Neuronal stem cell (in vitro differentiated cells): ENCODE measurements around the gene METTL3.

Experiments
- DNase-seq: peaks from one replicate; pipeline ENCODE4 v3.0.0-alpha.2; 2013; ENCODE audit warnings: low spot score
- H2AFZ ChIP-seq: one replicate; pipeline ENCODE4 v1.6.1; 2013; ENCODE audit warnings: mild to moderate bottlenecking, low read length, inconsistent platforms
- H2AK5ac ChIP-seq: 2 replicates; pipeline ENCODE4 v1.6.1; 2013; ENCODE audit warnings: low read depth, mild to moderate bottlenecking, inconsistent platforms, low read length, moderate library complexity, mixed read lengths
- H2BK120ac ChIP-seq: 2 replicates; pipeline ENCODE4 v1.6.1; 2013; ENCODE audit warnings: low read depth, mild to moderate bottlenecking, inconsistent platforms, low read length, moderate library complexity, mixed read lengths
- H2BK12ac ChIP-seq: one replicate; pipeline ENCODE4 v1.6.1; 2013; ENCODE audit warnings: low read length, inconsistent platforms
- H2BK15ac ChIP-seq: 2 replicates; pipeline ENCODE4 v1.6.1; 2013; ENCODE audit warnings: mild to moderate bottlenecking, low read length, inconsistent platforms, mixed read lengths
- H2BK5ac ChIP-seq: one replicate; pipeline ENCODE4 v1.6.1; 2013; ENCODE audit warnings: inconsistent platforms, mild to moderate bottlenecking, low read length, moderate library complexity
- H3K14ac ChIP-seq: one replicate; pipeline ENCODE4 v1.6.1; 2013; ENCODE audit warnings: low read length, inconsistent platforms
- H3K18ac ChIP-seq: 2 replicates; pipeline ENCODE4 v1.6.1; 2013; ENCODE audit warnings: low read length, inconsistent platforms
- H3K23ac ChIP-seq: 2 replicates; pipeline ENCODE4 v1.6.1; 2013; ENCODE audit warnings: low read depth, mild to moderate bottlenecking, mixed read lengths, low read length, inconsistent platforms; ENCODE audit not compliant: poor library complexity
- H3K27ac ChIP-seq: replicated peaks from 3 replicates; pipeline ENCODE4 v1.5.1; 2013; ENCODE audit warnings: low read length, inconsistent platforms
- H3K27me3 ChIP-seq, 3 experiments: 2 replicates each; pipeline ENCODE4 v1.6.1; 2013; ENCODE audit warnings: low read length in 3 of 3, mild to moderate bottlenecking in 2 of 3, inconsistent platforms in 1 of 3, low read depth in 1 of 3, mixed read lengths in 1 of 3, moderate library complexity in 1 of 3; ENCODE audit not compliant: control insufficient read depth in 3 of 3, insufficient read depth in 3 of 3
- H3K36me3 ChIP-seq, 2 donors: replicated peaks in 1 of 2; 2 replicates each; pipeline ENCODE4 v1.6.1; 2013; ENCODE audit warnings: low read length in 2 of 2; ENCODE audit not compliant: control insufficient read depth in 2 of 2, insufficient read depth in 2 of 2
- H3K4ac ChIP-seq: 2 replicates; pipeline ENCODE4 v1.6.1; 2013; ENCODE audit warnings: inconsistent platforms, mild to moderate bottlenecking, low read length, moderate library complexity
- H3K4me1 ChIP-seq, 2 donors: 1 replicate in 1 of 2; 2 replicates in 1 of 2; pipeline ENCODE4 v1.6.1; 2013; ENCODE audit warnings: low read length in 2 of 2, low read depth in 1 of 2; ENCODE audit not compliant: control insufficient read depth in 2 of 2, insufficient read depth in 1 of 2
- H3K4me2 ChIP-seq: one replicate; pipeline ENCODE4 v1.6.1; 2013; ENCODE audit warnings: mild to moderate bottlenecking, low read length, inconsistent platforms; ENCODE audit not compliant: insufficient read depth, poor library complexity, severe bottlenecking
- H3K4me3 ChIP-seq, 2 donors: 2 replicates each; pipeline ENCODE4 v1.5.1; 2013; ENCODE audit warnings: low read length in 2 of 2, mild to moderate bottlenecking in 2 of 2, inconsistent platforms in 1 of 2, moderate library complexity in 1 of 2
- H3K79me1 ChIP-seq: one replicate; pipeline ENCODE4 v1.6.1; 2013; ENCODE audit warnings: low read depth, mild to moderate bottlenecking, inconsistent platforms, low read length, moderate library complexity
- H3K9ac ChIP-seq: one replicate; pipeline ENCODE4 v1.6.1; 2013; ENCODE audit warnings: mild to moderate bottlenecking, low read depth, low read length, inconsistent platforms; ENCODE audit not compliant: poor library complexity
- H3K9me3 ChIP-seq, 2 donors: replicated peaks in 1 of 2; 2 replicates each; pipeline versions ENCODE3 to v1.6.1; 2013; ENCODE audit warnings: low read length in 2 of 2, mild to moderate bottlenecking in 2 of 2, inconsistent platforms in 1 of 2, low read depth in 1 of 2, mixed read lengths in 1 of 2, moderate library complexity in 1 of 2; ENCODE audit not compliant: control insufficient read depth in 2 of 2, insufficient read depth in 1 of 2
- H4K8ac ChIP-seq: one replicate; pipeline ENCODE4 v1.6.1; 2013; ENCODE audit warnings: low read depth, mild to moderate bottlenecking, inconsistent platforms, low read length, moderate library complexity
- H4K91ac ChIP-seq: one replicate; pipeline ENCODE4 v1.6.1; 2013; ENCODE audit warnings: low read length, low read depth, mild to moderate bottlenecking, inconsistent platforms; ENCODE audit not compliant: poor library complexity
- WGBS, 2 donors: extraction: QIAGEN DNeasy Blood & Tissue Kit; methylation state at CpG; one replicate each; pipeline ENCODE4 v1.1.7; 2013; ENCODE audit warnings: missing lambda C conversion rate in 2 of 2, mixed read lengths in 1 of 2; ENCODE audit not compliant: insufficient read length in 2 of 2, insufficient replicate concordance in 1 of 2; ENCODE audit errors: extremely low coverage in 2 of 2; 5-methylcytosine and 5-hydroxymethylcytosine counted together

Gene METTL3

DNA sequence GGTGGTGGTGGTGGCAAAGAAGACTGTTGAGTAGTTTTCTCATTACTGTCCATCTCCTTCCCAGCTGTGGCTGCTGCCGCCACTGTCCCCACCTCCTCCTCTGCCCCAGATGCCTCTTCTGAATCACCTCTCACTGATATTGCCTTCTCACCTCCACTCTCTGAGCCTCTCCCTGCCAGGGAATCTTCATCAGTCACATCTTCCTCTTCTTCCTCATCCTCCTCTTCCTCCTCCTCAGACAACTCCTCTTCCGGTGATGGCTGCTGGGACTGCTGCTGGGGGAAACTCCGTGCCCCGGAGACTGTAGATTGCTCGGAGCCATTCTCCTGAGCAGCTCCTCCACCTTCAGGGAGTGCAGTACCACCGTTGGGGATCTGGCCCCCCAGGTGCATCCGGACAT is 12.1 kb upstream of the METTL3 start:
- no peak overlapping the region for H2BK12ac ChIP-seq
- peak overlapping the region; percentile 59 for H2BK5ac ChIP-seq
- H3K27me3 ChIP-seq: no peaks in the 10 kb centered on the region
- no peak overlapping the region for H2BK15ac ChIP-seq
- DNase-seq: no peak
- no peak overlapping the region for H4K91ac ChIP-seq
- no CpG with 5 or more reads among the region's 7 CpGs for whole genome bisulfite sequencing, 2 donors
- peak overlapping the region; percentile 47 for H3K4me2 ChIP-seq
- peak overlapping the region; percentile 53 for H2AK5ac ChIP-seq
- H3K23ac ChIP-seq: peak overlapping the region; percentile 30
- no peak overlapping the region for H3K14ac ChIP-seq
- no peak overlapping the region for H2BK120ac ChIP-seq
- no peak overlapping the region for H2AFZ ChIP-seq
- peak overlapping the region; percentile 92 for H3K18ac ChIP-seq
- peaks cover 41 to 69% of the 10 kb centered on the region in 2 donors for H3K36me3 ChIP-seq
- peaks cover 11% of the 10 kb centered on the region for H3K79me1 ChIP-seq
- H3K4ac ChIP-seq: no peak overlapping the region
- H3K4me3 ChIP-seq: peak overlapping the region in 1 of 2 donors; percentile 16
- peaks cover 22 to 40% of the 10 kb centered on the region in 2 donors for H3K4me1 ChIP-seq
- H3K9me3 ChIP-seq: peaks cover 2 to 4% of the 10 kb centered on the region in 2 donors
- peak overlapping the region; percentile 82 for H3K9ac ChIP-seq
- H3K27ac ChIP-seq: peak overlapping the region; percentile 43
- peak overlapping the region; percentile 97 for H4K8ac ChIP-seq

DNA sequence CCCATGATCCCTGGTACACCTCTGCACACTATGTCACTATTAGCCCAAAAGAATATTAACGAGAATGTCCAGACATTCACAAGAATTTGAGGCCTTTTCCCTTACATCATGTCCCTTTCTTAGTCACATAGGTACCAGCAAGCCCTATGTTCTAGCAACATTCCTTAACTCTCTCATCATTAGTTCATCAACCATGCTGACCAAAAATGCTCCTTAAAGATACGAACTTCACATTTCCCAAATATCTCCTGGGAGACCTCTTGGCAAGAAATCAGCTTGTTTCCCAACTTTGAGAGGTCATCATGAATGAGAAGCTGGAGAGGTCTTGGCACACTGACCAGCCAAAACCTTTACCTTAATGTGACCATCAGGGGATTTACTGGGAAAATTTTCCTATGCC is 10.4 kb upstream of the METTL3 start:
- Histone ChIP-seq H3K4me2 (peak overlapping the region; percentile 21), H3K23ac (no peak overlapping the region), H2AFZ (no peak overlapping the region), H2AK5ac (no peak overlapping the region), H3K9me3 (peaks cover 2 to 4% of the 10 kb centered on the region in 2 donors), H3K4me3 (no peak overlapping the region), H3K4me1 (peaks cover 15 to 38% of the 10 kb centered on the region in 2 donors), H4K91ac (no peak overlapping the region), H4K8ac (no peak overlapping the region), H3K18ac (no peak overlapping the region), H3K36me3 (peaks cover 41 to 64% of the 10 kb centered on the region in 2 donors), H2BK120ac (no peak overlapping the region), H3K9ac (no peak overlapping the region), H2BK12ac (no peak overlapping the region), H3K4ac (no peak overlapping the region), H2BK5ac (no peak overlapping the region), H3K27me3 (no peaks in the 10 kb centered on the region), H3K14ac (no peak overlapping the region), H3K79me1 (peaks cover 11% of the 10 kb centered on the region), H3K27ac (peak overlapping the region; percentile 43), H2BK15ac (no peak overlapping the region)
- WGBS, 2 donors: no CpG with 5 or more reads among the region's 2 CpGs
- no peak for DNase-seq

DNA sequence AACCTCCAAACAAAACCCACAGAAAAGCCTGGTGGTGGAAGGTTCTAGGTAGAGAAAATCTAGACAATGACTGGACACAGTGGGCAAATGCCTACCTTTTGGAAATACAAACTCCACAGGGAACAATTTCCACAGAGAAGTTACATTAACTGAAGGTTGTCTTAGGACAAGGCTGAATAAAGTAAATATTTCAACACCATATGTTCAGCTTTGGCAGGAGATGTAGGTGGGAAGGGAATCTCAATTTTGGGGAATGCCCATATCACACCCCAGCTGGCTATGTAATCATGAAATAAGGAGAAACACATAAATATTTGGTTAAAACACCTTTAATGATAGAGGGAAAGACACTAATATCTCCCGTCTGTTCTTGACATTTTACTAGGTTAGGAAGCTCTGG is 9.6 kb upstream of the METTL3 start:
- peaks cover 11% of the 10 kb centered on the region for H3K79me1 ChIP-seq
- H3K27ac ChIP-seq: peak overlapping the region; percentile 43
- no peak overlapping the region for H3K4me3 ChIP-seq
- H3K27me3 ChIP-seq: no peaks in the 10 kb centered on the region
- H3K14ac ChIP-seq: no peak overlapping the region
- no peak overlapping the region for H2AFZ ChIP-seq
- H2BK15ac ChIP-seq: no peak overlapping the region
- H3K4ac ChIP-seq: no peak overlapping the region
- no peak for DNase-seq
- no peak overlapping the region for H4K91ac ChIP-seq
- no peak overlapping the region for H2BK12ac ChIP-seq
- H3K4me2 ChIP-seq: no peak overlapping the region
- H3K9me3 ChIP-seq: peaks cover 2 to 4% of the 10 kb centered on the region in 2 donors
- H2BK120ac ChIP-seq: no peak overlapping the region
- H2BK5ac ChIP-seq: no peak overlapping the region
- no peak overlapping the region for H2AK5ac ChIP-seq
- H3K9ac ChIP-seq: no peak overlapping the region
- no peak overlapping the region for H3K23ac ChIP-seq
- peaks cover 15 to 39% of the 10 kb centered on the region in 2 donors for H3K4me1 ChIP-seq
- peaks cover 41 to 64% of the 10 kb centered on the region in 2 donors for H3K36me3 ChIP-seq
- WGBS, 2 donors: no CpG with 5 or more reads among the region's 1 CpG
- no peak overlapping the region for H4K8ac ChIP-seq
- no peak overlapping the region for H3K18ac ChIP-seq

DNA sequence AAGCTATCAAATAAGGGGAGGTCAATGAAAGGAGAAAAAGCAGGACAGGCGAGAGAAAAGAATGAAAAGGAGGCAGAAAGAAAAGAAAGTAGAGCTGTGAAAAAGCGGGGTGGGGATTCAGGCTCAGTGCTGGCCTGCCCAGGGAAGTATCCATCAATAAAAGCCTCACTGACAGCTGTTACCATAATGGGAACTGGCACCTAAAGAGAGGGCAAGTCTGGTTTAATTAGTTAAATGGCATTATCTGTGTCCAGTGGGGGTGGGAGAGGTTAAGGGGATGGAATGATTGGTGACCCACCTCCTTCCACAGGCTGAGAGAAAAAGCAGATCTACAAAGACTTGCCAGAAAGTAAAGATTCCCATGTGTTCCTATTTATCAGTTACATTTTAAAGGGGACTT is 7.6 kb upstream of the METTL3 start:
- H3K18ac ChIP-seq: no peak overlapping the region
- no peak for DNase-seq
- no peak overlapping the region for H3K4me3 ChIP-seq
- H2BK5ac ChIP-seq: no peak overlapping the region
- no peak overlapping the region for H3K23ac ChIP-seq
- no peak overlapping the region for H3K4me2 ChIP-seq
- no peak overlapping the region for H3K9ac ChIP-seq
- no peaks in the 10 kb centered on the region for H3K27me3 ChIP-seq
- H2AFZ ChIP-seq: no peak overlapping the region
- H3K9me3 ChIP-seq: peaks cover 2 to 4% of the 10 kb centered on the region in 2 donors
- H3K79me1 ChIP-seq: peaks cover 11% of the 10 kb centered on the region
- H4K8ac ChIP-seq: no peak overlapping the region
- H2BK12ac ChIP-seq: no peak overlapping the region
- no peak overlapping the region for H3K14ac ChIP-seq
- no peak overlapping the region for H3K4ac ChIP-seq
- peaks cover 4 to 28% of the 10 kb centered on the region in 2 donors for H3K4me1 ChIP-seq
- no CpG with 5 or more reads among the region's 2 CpGs for WGBS, 2 donors
- peak overlapping the region; percentile 95 for H3K27ac ChIP-seq
- H3K36me3 ChIP-seq: peaks cover 25 to 45% of the 10 kb centered on the region in 2 donors
- H2BK15ac ChIP-seq: no peak overlapping the region
- no peak overlapping the region for H2BK120ac ChIP-seq
- no peak overlapping the region for H2AK5ac ChIP-seq
- H4K91ac ChIP-seq: no peak overlapping the region
